ENCODE data around the gene ATL1.
"Not testable (repeated sequence)": the region's sequence is repeated elsewhere in the genome, so short reads cannot be mapped to it uniquely, and the experiment has no call there.

The ATL1 gene

DNA sequence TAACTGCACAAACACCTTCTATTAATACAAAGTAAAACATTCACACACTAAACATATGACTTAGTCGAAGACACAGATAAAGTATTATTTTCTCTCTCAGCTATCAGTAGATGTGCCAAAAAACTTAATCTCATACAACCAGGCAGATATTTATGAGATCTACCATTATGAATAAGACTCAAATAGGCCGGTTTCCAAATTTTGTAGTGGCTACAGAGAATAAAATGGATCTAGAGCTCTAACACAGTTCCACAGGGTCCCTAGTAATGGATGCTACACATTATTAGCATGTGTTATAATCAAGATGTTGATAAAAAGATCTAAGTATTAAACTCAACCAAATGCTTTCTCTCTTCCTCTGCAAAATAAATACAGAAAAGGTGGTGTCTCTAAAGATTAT is 97.8 kb downstream of the ATL1 start:
- TF ChIP-seq, protein P1, sequence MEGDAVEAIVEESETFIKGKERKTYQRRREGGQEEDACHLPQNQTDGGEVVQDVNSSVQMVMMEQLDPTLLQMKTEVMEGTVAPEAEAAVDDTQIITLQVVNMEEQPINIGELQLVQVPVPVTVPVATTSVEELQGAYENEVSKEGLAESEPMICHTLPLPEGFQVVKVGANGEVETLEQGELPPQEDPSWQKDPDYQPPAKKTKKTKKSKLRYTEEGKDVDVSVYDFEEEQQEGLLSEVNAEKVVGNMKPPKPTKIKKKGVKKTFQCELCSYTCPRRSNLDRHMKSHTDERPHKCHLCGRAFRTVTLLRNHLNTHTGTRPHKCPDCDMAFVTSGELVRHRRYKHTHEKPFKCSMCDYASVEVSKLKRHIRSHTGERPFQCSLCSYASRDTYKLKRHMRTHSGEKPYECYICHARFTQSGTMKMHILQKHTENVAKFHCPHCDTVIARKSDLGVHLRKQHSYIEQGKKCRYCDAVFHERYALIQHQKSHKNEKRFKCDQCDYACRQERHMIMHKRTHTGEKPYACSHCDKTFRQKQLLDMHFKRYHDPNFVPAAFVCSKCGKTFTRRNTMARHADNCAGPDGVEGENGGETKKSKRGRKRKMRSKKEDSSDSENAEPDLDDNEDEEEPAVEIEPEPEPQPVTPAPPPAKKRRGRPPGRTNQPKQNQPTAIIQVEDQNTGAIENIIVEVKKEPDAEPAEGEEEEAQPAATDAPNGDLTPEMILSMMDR (conservative IDR thresholded peaks at IDR 0.05; ENCODE audit: control insufficient read depth, insufficient read depth, low read depth, low read length), result no peak

DNA sequence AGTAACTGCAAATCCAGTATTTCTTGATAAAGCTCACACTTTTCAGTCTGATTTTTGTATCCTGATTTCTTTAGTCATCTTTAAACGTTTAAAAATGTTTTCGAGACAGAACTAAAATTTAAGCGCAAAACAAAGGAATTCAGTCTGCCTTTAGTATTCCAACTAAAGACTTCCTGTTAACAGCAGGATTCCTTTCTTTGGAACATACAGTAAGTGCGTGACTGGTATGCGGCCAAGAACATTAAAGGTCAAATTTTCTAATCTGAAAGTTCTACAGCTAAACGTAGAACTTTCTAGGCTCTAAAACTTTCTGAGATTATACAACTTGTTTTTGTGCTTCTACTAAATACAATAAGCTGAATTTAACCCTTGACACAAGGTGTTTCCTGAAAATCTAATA is 98.3 kb downstream of the ATL1 start:
- TF ChIP-seq, protein P1 (conservative IDR thresholded peaks at IDR 0.05; ENCODE audit: control insufficient read depth, insufficient read depth, low read depth, low read length), result no peak
- peak overlapping the region; percentile 6 for H3K4me3 ChIP-seq (ENCODE audit: control insufficient read depth, low read depth, low read length)
- DNase-seq (ENCODE audit: low read depth), result peak; percentile 71

More for the DNA sequence above, 97.8 kb downstream of the ATL1 start:
- H3K4me3 ChIP-seq (ENCODE audit: control insufficient read depth, low read depth, low read length), result peak overlapping the region; percentile 6
- DNase-seq (ENCODE audit: low read depth), result no peak

DNA sequence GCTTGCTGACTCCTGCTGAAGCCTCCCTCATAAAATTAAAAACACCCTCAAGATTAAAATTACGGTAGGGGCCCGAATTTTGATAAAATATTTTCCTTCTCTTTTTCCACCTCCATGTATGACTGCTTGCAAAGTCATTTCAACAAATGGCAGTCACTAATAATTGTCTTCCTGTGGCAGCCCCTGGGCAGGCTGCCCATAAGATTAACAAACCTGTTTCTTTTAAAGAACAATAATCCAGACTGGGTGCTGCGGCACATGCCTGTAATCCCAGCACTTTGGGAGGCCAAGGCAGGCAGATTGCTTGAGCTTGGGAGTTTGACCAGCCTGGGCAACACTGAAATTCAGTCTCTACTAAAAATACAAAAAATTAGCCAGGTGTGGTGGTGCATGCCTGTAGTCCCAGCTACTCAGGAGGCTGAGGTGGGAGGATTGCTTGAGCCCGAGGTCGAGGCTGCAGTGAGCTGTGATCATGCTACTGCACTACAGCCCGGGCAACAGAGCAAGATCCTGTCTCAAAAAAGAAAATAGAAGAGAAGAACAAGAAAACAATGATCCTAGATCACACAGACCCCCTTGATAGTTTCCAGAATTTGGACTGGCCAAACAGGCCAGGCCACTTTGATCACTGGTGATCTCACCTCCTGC is 99.5 kb downstream of the ATL1 start:
- DNase-seq (ENCODE audit: low read depth), result no peak
- TF ChIP-seq, protein P1 (conservative IDR thresholded peaks at IDR 0.05; ENCODE audit: control insufficient read depth, insufficient read depth, low read depth, low read length), result no peak
- no peak overlapping the region for H3K4me3 ChIP-seq (ENCODE audit: control insufficient read depth, low read depth, low read length)

DNA sequence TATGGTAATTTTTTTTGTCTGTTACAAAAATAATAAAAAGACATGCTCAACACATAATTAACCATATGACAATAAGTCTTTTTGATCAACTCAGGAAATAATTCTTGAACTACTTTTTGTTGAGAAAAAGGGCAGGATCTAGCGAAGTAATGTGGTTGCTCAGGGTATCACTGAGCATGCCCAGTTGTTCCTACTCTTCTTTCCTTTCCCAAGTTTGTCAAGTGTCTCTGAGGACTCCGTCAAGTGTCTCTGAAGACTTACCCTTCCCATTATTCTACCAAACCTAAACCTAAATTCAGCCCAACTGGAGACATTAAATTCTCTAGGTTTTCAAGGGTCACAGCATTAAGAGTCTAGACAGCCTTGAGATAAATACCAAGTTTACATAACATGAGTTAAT is 104.6 kb downstream of the ATL1 start:
- not testable (repeated sequence) for H3K4me3 ChIP-seq (ENCODE audit: control insufficient read depth, low read depth, low read length); DNase-seq (ENCODE audit: low read depth)

DNA sequence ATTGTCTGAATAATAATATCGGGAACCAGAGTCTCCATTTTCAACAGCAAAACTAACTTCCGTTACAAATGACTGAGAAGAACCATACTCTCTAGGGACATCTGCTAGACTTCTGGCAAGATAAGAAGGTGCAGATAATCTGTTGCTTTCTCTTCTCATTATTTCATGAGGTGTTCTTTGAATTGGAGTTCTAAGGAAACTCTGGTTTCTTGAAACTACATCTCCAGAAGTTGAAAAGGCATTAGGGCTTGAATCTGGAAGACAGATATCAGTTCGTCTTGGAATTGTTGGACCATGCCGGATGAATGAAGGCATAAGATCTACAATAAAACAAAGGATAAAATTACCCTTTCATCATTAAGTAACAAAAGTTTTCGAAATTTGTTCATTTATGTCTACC is 105.4 kb downstream of the ATL1 start:
- not testable (repeated sequence) for H3K4me3 ChIP-seq (ENCODE audit: control insufficient read depth, low read depth, low read length)

DNA sequence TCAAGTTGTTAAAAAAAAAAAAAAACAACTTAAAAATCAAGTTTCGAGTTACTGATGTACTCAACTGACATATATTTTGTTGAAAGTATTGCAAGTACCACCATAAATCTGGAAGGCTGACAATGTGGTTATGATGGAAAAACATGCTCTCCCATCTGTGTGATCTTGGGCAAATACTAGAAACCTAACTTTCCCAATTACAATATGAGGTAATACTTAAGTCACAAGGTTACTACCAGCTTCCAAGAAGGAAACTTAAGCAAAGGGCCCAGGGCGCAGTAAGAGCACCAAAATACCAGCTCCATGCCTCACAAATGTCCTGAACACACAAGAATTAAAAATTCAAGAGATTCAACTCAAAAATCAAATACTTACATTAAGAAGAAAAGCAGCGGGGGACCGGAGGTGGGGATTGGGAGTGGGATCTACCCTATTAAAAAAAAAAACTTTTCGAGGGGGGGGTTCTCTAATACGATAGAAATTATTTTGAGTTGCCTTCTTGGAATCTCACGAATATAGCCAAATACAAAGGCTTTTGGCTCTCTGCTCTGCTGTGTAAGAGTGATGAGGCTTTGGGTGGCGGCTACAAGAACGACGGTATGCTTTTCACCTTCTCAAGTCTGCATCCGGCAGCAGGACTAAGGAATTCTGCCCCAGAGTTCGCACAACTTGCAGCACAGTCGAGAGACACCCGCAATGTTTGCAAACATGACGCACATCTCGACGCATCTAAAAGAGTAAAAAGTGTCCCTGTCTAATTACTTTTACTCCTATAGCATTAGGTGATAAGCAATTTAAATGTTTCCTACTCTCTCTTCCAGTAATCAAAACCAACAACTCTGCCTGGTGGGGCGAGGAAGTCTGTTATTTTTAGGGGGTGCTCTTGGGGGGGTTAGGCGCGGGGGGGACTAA is 107.1 kb downstream of the ATL1 start:
- DNase-seq (ENCODE audit: low read depth), result peak; percentile 87
- H3K4me3 ChIP-seq (ENCODE audit: control insufficient read depth, low read depth, low read length), result peak overlapping the region; percentile 69
- TF ChIP-seq, protein P1 (conservative IDR thresholded peaks at IDR 0.05; ENCODE audit: control insufficient read depth, insufficient read depth, low read depth, low read length), result no peak

More for the DNA sequence above, 105.4 kb downstream of the ATL1 start:
- DNase-seq (ENCODE audit: low read depth), result not testable (repeated sequence)

DNA sequence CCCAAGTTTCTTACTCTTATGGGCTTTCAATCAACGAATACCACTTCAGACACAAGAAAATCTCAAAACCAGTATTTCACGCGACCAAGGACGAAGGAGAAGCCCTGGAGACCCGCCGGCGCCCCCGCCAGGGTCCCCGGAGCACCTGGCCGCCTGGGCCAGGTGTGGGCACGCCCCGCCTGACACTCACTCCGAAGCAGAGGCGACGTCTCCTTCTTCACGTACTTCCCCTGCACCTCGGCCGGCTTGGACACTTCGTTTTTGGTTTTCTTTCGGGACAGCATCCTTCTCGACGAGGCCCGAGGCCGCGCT is 107.7 kb downstream of the ATL1 start:
- no peak for DNase-seq (ENCODE audit: low read depth)
- peak overlapping the region; percentile 69 for H3K4me3 ChIP-seq (ENCODE audit: control insufficient read depth, low read depth, low read length)
- TF ChIP-seq, protein P1 (conservative IDR thresholded peaks at IDR 0.05; ENCODE audit: control insufficient read depth, insufficient read depth, low read depth, low read length), result no peak
